K562 (cell line): ENCODE data around the gene GALR3. TPM values are rescaled to one million over a fixed set of nuclear protein-coding genes. Genes with fewer than 3 reads are reported as not detected.

ENCODE experiments used
- ARNT ChIP-seq, 2 experiments: fragments of 450-650 bp; IDR thresholded peaks; 2 replicates each; pipeline ENCODE4 v1.6.1; 2016; ENCODE audit warnings: mild to moderate bottlenecking in 1 of 2
- ASH1L ChIP-seq: fragments of 450-650 bp; IDR thresholded peaks from 2 replicates; pipeline ENCODE4 v1.6.1; 2018; ENCODE audit warnings: borderline replicate concordance, mild to moderate bottlenecking, low read depth; ENCODE audit not compliant: partially characterized antibody
- CEBPZ ChIP-seq: fragments of 150-350 bp; IDR thresholded peaks from 2 replicates; pipeline ENCODE4 v1.6.1; 2014; ENCODE audit warnings: low read depth, mild to moderate bottlenecking, low read length, borderline replicate concordance
- CREB3L1 ChIP-seq: fragments of 450-650 bp; IDR thresholded peaks from 2 replicates; pipeline ENCODE4 v1.6.1; 2014; ENCODE audit warnings: low read depth, mild to moderate bottlenecking, moderate library complexity, borderline replicate concordance
- CREB5 ChIP-seq: fragments of 250-450 bp; sonication (Bioruptor Pico); IDR thresholded peaks from 2 replicates; pipeline ENCODE4 v1.5.0; 2020; ENCODE audit warnings: mild to moderate bottlenecking
- E2F5 ChIP-seq: sonication (generic); formaldehyde crosslinking; IDR thresholded peaks from 2 replicates; pipeline ENCODE4 v1.8.0; 2022; ENCODE audit warnings: mild to moderate bottlenecking, missing genetic modification reagents
- EGR1 ChIP-seq: fragments of 450-650 bp; conservative IDR thresholded peaks from 2 replicates; pipeline ENCODE4 v1.6.1; 2017; ENCODE audit warnings: mild to moderate bottlenecking
- ESRRB ChIP-seq: fragments of 250-450 bp; sonication (Bioruptor Pico); IDR thresholded peaks from 2 replicates; pipeline ENCODE4 v1.5.0; 2020; ENCODE audit warnings: mild to moderate bottlenecking, moderate library complexity, borderline replicate concordance
- HDAC8 ChIP-seq: fragments of 450-650 bp; IDR thresholded peaks from 2 replicates; pipeline ENCODE4 v1.6.1; 2016; ENCODE audit warnings: mild to moderate bottlenecking, missing genetic modification characterization, moderate library complexity, missing compliant biosample characterization
- KDM5B ChIP-seq: fragments of 200-600 bp; sonication (generic); IDR thresholded peaks from 2 replicates; pipeline ENCODE4 v1.6.1; 2012; ENCODE audit warnings: low read depth, mild to moderate bottlenecking, moderate library complexity, low read length, control low read depth, inconsistent platforms; ENCODE audit not compliant: insufficient replicate concordance
- KLF10 ChIP-seq: fragments of 250-450 bp; sonication (Bioruptor Pico); IDR thresholded peaks from 2 replicates; pipeline ENCODE4 v1.6.1; 2021; ENCODE audit warnings: matching md5 sums
- RNF219 ChIP-seq: fragments of 250-450 bp; sonication (Bioruptor Pico); IDR thresholded peaks from 2 replicates; pipeline ENCODE4 v1.5.0; 2022; ENCODE audit warnings: mild to moderate bottlenecking
- SRSF3 ChIP-seq: fragments of 200-400 bp; formaldehyde crosslinking; IDR thresholded peaks from 2 replicates; pipeline ENCODE4 v1.6.1; 2016; ENCODE audit warnings: mild to moderate bottlenecking, low read length, moderate library complexity; ENCODE audit not compliant: insufficient read depth
- TAF9B ChIP-seq: fragments of 450-650 bp; IDR thresholded peaks from 2 replicates; pipeline ENCODE4 v1.6.1; 2018; ENCODE audit warnings: mild to moderate bottlenecking; ENCODE audit not compliant: partially characterized antibody
- TCFL5 ChIP-seq: fragments of 250-450 bp; sonication (Bioruptor Pico); conservative IDR thresholded peaks from 2 replicates; pipeline ENCODE4 v1.6.1; 2021; ENCODE audit warnings: mild to moderate bottlenecking, moderate library complexity, matching md5 sums
- USF1 ChIP-seq: sonication (generic); formaldehyde crosslinking; IDR thresholded peaks from 2 replicates; pipeline ENCODE4 v1.9.0; 2022; ENCODE audit warnings: mild to moderate bottlenecking, missing genetic modification reagents
- ZNF165 ChIP-seq: fragments of 250-450 bp; sonication (Bioruptor Pico); IDR thresholded peaks from 2 replicates; pipeline ENCODE4 v1.4.0; 2020; ENCODE audit warnings: borderline replicate concordance
- ZNF24 ChIP-seq: fragments of 450-650 bp; IDR thresholded peaks from 2 replicates; pipeline ENCODE4 v1.6.1; 2016
- ZNF57 ChIP-seq: fragments of 450-650 bp; formaldehyde crosslinking; IDR thresholded peaks from 2 replicates; pipeline ENCODE4 v1.4.0; 2020; ENCODE audit warnings: mild to moderate bottlenecking, moderate library complexity
- polyA plus RNA-seq, 8 experiments: library from polyadenylated mRNA; depleted of rRNA in 4 of 8; stranded (reverse) in 5 of 8; unstranded in 3 of 8; fragments of >200 nt; fragmentation: Nextera tagmentation in 2 of 8; fragmentation: Illumina TruSeq in 1 of 8; extraction: Ambion mirVana in 2 of 8; extraction: Trizol in 1 of 8; gene quantifications; 2 replicates each; pipeline versions ENCODE4 v1.2.1 to v1.2.3, GENCODE V29; 2011 to 2014; ENCODE audit warnings: inconsistent platforms in 1 of 8, missing spikeins in 1 of 8
- total RNA-seq, 7 experiments: library from RNA; depleted of rRNA in 6 of 7; stranded (reverse); fragments of >200 nt in 6 of 7; fragmentation: Illumina TruSeq in 2 of 7; extraction: Trizol in 2 of 7; gene quantifications; 2 replicates each; pipeline versions ENCODE4 v1.2.1 to v1.2.3, GENCODE V29; 2011 to 2021; ENCODE audit warnings: low replicate concordance in 1 of 7

Gene GALR3
- total and polyA plus RNA-seq, 9 of the 15 experiments (the other 6 are each of a cell fraction or from before 2014, with no cell fraction given), result 0.13 TPM; not detected in 8

- no peak for TF ChIP-seq USF1 (CRISPR knock-in tag)
- TF ChIP-seq CEBPZ, result no peak
- TF ChIP-seq ZNF24, result peak; percentile 27; the same call in 1 of the 2 replicates
- TF ChIP-seq ARNT (IDR thresholded peaks at IDR 0.05), result peak; percentile 49 to 95; a peak in 2 of 4 replicates
- no peak for TF ChIP-seq SRSF3
- no peak for TF ChIP-seq E2F5 (CRISPR knock-in tag)
- no peak for TF ChIP-seq ZNF57
- TF ChIP-seq CREB3L1, result no peak
- TF ChIP-seq HDAC8, result no peak
- TF ChIP-seq ZNF165 (CRISPR knock-in tag), result no peak
- TF ChIP-seq KDM5B, result no peak
- no peak for TF ChIP-seq RNF219 (CRISPR knock-in tag)
- TF ChIP-seq EGR1, result peak; percentile 67
- no peak for TF ChIP-seq ASH1L
- peak; percentile 56 for TF ChIP-seq TAF9B
- TF ChIP-seq KLF10 (CRISPR knock-in tag), result no peak
- no peak for TF ChIP-seq CREB5 (CRISPR knock-in tag)
- no peak for TF ChIP-seq TCFL5
- no peak for TF ChIP-seq ESRRB (CRISPR knock-in tag)
Measured at GRCh38 chr22:37803195-37803638, 20.0 kb upstream of the GALR3 start (continued).
